ENCODE data around the gene AGAP2. TPM values are rescaled to one million over a fixed set of nuclear protein-coding genes. Genes with fewer than 3 reads are reported as not detected.

The AGAP2 gene
- total RNA-seq, 1 donor from 2014 or later: 3.7 TPM

DNA sequence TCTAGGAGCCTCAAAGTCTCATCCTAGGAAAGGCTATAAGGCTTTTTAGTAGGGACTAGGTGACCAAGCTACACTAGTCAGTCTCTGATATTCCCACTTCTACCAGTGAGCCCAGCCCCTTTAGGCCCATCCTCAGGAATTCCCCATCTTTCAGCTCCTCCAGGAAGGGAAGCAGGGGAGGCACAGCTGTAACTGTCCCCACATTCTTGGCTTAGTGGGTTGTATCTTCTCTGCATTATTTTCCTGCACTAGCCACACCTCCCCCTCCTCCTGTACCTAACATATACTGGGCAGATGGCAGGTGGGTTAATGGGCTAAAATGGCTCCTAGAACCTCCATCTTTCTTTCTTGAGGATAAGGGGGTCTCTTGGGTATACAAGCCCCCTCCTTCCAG lies 28.8 kb upstream of the AGAP2 start:
- no peak for DNase-seq

DNA sequence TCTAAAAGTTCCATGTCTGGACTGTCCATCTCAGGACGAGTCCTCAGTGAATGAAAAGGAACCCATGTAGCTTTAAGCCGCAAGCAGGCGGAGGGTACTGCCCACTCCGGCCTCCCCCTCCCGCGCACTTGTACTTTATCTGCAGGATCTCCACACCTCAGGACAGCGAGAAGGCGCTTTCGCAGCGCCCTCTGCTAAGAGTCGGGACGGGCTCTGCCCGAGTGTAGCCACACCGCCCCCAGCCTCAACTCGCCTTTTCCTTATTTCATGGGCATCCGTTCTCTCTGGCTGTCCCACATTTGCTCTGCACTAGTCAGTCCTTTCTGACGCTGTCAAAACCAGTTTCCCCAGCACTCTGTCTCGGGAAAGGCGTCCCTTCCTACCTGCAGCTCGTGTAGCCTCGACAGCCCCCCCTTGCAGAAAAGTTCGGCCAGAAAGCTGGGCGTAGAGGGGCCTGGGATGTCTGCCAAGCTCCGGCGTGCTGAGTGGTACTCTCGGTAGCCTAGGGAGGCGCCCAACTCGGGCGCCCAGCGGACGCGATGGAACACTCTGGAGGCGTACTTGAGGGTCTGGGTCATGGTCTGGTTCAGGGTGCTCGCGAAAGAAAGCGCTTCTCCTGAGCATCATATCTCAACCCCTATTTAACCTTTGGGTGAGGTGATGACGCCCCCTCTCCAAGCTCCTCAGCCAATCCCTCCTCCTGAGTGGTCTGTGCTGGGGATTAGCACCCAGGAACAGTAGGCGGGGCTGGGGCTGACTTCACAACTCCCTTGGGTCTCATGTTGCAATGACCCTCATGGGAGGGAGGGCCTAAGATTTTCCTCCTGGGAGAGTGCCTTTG lies 28.1 kb upstream of the AGAP2 start, which contains the start of gene CYP27B1:
CYP27B1 (minus strand) TSS at position 615 of the 841 bp plus-strand sequence; CDS start at position 578, 37 bp downstream.
- DNase-seq: no peak

DNA sequence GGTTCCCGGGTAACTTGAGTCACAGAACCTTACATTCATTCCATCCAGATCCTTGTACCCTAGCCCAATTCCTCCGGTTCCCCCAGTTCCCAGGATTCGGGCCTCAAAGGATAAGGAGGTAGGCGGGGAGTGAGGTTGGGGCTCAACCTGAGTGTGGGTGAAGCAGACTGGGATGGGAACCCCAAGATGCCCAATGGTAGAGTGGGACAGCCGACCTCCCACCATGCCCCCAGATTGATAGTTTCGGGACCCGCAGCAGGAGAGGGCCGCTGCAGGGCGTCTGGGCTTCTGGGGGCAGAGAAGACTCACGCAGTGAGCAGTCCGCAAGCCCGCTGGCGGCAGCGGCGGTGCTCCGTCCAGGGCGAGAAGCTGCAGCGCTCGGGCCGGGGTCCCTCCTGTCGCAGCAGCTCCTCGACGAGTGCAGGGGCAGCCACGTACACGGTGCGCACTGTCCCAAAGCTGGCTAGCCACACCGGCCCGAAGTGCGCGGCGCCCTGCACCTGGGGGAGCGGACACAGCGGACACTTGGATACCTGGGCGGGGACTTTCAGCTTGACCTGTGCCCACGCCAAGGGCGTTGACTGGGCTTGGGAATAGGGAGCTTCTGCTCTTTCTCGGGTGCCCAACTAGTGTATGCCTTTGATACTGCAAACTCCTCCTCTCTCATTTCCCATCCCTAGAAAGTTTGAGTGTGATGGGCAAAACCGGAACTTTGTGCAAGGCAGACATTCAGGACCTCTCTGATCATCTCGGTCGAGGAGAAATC lies 27.3 kb upstream of the AGAP2 start:
- no peak for DNase-seq

DNA sequence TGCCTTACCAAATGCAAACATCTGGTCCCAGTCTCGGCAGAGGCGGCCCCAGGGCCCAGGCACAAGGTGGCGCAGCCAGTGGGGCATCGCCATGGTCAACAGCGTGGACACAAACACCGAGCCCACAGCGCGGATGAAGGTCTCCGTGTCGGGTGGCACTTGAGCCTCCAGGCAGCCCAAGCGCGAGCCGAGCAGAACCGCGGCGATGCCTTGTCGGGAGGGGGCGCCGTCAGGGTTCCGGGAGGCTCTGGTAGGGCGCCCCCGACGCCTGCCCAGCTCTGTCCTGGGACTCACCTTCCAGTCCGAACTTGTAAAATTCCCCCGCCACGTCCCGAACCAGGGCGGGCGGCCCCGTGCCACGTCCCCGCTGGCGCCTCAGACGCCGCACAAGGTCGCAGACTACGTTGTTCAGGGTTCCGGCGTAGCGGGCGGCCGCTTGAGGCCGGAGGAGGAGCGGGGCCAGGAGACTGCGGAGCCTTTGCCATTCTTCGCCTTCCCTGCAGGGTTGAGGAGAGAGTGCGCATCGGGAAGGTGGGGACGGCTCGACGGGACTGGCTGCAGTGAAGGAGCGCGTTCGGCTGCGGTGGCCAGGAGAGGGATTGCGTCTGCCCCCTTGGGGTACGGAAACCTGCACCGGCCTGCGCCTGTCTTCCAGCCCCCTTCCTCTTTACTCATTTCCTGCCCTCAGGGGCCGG lies 26.6 kb upstream of the AGAP2 start:
- DNase-seq: no peak

DNA sequence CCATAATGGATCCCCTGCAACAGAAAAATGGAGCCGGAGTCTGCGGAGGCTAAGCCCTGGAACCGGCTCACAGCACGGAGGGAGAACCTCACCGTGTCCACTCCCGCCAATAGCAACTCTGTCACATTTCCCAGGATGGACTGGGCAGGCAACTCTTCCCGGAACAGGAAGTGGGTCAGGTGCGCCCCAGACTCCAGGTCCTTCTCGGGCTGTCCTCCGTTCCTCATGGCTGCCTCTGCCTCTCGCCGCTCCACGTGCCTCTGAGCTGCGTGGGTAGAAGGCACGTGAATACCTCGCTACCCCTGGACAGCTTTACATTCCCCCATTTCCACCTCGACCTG lies 26.1 kb upstream of the AGAP2 start:
- no peak for DNase-seq

DNA sequence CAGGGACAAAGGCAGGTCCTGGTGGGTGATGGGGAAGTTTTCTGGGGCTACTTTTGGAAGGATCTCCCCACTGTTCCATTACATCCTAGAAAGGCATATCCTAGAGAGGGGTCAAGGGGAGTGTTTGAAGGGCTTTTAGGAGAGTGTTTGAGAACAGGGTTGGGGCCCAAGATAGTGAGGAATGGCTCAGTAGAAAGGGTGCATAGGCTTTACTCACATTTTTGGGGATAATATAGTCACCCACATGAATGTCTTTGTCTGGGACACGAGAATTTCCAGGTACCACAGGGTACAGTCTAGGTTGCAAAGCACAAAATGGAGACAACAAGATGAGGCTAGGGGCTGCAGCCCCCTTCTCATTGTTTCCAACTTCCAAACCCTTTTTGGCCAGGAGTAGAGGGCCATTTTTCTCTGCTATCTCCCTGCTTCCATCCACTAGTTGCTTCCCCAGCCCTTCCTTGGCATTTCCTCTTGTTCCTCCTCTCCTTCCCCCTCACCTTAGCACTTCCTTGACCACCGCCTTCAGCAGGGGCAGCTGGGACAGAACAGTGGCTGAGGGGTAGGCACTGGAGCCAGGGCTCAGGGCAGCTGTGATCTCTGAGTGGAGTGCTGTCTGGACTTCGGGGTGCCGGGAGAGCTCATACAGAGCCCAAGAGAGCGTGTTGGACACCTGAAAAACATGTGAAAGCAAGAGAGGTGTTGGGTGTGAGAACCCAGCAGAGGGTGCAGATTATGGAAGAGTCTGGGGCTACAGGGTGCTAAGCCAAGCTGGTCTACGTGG lies 25.5 kb upstream of the AGAP2 start:
- DNase-seq: no peak

DNA sequence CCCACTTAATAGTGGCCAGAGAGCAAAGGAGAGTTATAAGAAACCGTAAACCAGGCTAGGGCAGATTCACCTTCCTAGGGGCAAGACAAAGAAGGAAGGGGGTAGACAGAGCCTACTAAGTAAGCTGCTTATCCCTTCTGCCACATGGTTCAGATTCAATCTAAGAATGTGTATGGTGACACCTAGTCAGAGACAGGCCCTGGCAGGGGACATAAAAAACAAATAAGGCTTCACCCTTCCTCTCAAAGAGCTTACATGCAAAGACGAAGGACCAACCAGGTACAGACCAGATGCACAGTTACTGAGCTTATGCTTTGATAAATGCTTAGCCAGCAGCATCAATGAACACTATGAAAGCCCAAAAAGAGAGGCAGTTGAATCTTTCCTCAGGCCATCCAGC lies 23.9 kb upstream of the AGAP2 start:
- DNase-seq: no peak

DNA sequence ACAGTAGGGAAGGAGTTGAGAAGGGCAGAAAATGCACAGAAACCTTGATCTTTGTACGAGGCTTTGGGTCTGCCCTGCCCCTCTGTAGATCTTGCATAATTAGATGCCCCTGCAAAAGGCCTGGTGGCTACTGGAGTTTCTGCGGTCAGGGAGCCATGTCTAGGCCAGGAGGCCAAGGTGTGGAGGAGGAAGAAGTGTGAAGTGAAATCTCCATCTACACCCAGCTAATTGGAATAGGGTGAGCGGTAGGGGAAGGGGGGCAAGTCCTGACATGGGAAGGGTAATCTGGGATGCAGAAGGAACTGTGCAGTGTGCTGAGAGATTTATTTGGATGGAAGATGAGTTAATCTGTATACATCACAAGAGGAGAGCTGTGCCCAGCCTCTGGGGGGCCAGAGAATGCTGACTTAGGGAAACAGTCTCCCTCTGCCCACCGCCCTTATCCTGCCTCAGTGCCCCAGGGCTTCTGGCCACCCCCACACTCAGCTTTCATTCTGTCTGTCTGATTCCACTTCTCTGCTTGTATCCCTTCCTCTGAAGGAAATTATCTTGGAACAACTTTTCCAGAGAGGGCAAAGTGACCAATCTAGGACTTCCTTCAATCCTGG lies 23.0 kb upstream of the AGAP2 start:
- DNase-seq: no peak

DNA sequence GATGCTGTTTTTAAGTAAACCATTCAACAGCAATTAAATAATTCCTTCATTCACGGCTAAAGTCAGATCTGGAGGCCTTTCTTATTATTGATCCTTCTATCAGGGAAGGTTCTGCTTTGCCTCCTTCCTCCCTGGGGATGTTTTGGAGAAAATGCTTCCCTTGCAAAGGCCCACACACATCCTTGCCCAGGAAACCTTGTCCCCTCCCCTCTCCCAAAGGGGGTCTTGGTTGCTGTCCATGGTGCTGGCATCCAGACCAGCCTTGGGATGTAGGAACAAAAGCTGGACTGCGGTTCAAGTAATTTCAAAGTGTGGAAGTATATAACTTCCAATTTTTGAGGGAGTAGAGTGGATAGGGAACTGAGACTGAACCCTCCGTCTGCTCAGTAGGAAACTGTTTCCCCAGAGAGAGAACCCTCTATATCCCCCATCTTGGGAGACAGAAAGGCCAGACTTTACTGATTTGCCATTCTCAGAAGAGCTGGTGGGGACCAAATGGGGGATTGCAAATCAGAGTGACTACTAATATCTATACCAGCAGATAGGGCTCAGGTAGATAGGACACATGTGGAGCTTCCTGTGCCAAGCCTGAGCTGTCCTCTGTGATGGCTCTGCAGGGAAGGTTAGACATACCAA lies 21.9 kb upstream of the AGAP2 start:
- DNase-seq: peak; percentile 64

DNA sequence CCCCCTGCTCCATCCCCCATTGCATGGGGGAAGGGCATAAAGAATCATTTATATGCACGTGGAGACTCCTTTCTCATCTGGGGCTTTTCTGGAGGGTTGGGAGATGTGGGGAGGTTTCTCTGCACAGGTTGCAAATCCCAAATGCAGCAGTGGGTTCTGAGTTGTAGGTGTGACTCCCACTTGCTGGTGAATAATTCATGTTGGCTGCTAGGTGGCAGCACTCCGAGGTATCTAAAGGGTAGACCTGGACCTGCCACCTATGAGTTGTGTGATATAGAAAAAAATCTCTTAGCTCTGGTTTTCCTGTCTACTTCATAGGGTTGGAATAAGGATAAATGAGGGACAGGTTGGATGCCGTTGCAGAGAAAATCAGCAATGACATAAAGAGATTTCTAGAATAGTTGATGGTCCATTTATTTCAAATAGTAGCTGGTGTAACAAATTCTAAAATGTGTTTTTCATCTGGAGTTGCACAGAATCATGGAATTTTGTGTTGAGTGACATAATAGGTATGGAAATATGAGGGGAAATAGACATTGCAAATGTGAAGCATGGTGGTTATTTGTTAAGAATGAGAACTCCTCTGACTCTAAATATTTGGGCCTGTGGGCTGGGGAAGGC lies 20.9 kb upstream of the AGAP2 start:
- DNase-seq: no peak

DNA sequence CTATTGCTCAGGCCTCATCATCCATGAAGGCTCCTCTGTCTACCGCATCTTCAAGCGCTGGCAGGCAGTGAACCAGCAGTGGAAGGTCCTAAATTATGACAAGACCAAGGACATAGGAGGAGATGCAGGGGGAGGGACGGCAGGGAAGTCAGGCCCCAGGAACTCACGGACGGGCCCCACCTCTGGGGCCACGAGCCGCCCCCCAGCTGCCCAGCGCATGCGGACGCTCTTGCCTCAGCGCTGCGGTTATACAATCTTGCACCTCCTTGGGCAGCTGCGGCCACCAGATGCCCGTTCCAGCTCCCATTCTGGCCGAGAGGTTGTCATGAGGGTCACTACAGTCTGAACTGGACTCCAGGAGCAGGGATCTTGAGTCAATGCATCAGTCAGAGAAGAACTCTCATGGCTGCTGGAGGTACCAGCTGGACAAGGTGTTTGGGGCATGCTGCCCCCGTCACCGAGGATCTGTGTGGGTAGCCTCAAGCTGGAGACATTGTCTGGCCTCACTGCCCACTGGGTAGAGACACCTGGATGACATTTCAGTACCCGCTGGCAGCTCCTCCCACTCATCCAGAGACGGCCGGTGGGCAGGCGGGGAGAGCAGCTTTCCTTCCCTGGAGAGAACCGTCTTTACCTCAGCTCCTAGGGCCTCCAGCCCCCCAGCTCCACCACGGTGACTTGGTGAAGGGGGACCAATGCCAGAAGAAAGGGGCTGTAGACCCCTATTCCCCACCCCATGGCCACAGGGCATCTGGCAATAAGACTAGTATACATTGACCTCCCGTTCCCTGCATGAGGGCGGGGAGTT lies 20.2 kb upstream of the AGAP2 start:
- no peak for DNase-seq

DNA sequence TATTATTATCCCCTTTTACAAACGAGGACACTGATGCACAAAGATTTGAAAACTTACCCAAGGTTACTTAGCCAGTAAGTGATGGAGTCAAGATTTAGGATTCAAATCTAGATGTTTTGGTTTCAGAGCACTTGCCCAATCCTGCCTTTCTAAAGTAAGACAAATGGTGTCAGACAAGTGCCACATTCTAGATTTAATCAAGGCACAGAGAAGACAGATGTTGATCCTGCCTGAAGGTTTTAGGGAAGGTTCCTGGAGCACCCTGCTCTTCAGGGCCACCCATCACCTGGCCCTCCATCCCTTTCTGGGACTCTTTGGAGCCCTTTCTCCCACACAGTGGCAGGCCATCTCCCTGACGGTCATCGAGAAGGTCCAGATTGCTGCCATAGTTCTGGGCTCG lies 19.2 kb upstream of the AGAP2 start:
- no peak for DNase-seq

DNA sequence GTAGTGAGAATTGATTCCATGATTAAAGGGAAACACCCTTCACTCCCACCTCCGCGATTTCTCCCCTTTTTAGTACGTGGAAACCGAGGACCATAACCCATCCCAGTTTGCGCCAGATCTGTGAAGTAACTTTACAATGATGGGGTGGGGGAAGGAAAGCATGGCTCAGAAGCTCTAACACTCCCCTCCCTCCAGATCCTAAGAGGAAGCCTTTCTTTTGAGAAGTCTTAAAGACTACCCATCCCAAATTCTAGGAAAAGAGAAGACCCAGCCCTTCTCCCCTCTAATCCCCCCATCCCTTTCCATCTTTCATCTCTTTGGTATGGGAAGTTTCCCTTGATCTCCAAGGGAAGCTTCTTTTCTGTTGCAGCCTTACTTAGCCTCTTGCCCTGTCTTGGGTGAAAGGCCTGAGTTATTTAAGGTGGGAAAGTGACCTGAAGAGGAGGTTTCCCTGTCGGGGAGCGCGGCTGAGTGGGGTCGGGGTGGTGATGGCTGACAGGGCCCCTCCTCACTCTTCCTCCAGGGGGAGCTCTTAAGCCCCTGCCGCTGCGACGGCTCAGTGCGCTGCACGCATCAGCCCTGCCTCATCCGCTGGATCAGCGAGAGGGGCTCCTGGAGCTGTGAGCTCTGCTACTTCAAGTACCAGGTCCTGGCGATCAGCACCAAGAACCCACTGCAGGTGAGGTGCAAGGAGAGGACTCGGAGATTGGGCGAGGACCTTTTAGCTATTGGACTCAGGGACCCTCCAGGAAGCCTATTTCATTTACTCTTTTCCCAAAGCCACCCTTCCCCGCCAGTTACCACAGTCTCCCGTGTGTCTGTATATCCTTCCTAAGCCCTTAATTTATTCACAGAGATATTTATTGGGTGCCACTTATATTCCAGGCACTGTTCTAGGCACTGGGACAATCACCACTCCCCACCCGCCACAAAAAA lies 18.1 kb upstream of the AGAP2 start:
- peak; percentile 37 for DNase-seq

DNA sequence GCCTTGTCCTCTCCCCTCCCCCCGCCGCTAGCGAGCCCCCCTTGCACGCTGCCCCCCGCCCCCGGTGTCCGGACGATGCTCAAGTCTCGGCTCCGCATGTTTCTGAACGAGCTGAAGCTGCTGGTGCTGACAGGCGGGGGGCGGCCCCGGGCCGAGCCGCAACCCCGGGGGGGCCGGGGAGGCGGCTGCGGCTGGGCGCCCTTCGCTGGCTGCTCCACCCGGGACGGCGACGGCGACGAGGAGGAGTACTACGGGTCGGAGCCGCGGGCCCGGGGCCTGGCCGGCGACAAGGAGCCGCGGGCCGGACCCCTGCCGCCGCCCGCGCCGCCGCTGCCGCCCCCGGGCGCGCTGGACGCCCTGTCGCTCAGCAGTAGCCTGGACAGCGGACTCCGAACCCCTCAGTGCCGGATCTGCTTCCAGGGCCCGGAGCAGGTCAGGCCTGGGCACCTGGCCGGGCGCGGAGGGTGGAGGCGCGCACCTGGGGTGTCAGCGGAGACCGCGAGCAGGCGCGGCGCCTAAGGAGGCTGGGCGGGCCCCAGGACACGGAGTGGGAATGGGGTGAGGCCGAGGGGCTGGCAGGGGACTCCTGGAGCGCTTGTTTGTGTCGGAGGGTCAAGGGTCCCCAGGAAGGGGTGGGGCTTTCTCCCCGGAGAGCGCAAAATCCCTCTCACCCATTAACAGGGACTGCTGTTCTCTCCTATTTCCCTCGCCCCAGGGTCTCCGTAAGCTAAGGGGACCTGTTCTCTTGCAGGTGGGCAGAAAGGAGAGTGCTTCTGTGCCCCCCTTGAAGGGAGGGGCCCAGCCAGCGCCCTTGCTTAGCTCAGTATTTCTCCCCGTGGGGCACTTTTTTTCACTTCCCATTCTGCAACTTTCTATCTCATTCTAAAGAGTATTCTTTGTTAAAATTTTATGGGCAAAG lies 17.2 kb upstream of the AGAP2 start:
- no peak for DNase-seq

DNA sequence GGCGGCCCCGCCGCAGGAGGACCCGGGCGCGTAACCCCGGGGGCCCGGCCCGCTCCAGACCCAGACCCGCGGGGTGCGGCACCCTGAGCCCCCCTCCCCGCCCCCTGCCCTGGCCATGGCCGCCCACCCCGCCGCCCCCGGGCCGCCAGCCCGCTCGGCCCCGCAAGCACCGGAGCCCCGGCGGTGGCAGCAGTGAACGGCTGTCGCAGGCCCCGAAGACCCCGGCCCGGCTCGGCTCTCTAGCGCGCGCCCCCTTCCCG lies 16.6 kb upstream of the AGAP2 start:
- DNase-seq: no peak

DNA sequence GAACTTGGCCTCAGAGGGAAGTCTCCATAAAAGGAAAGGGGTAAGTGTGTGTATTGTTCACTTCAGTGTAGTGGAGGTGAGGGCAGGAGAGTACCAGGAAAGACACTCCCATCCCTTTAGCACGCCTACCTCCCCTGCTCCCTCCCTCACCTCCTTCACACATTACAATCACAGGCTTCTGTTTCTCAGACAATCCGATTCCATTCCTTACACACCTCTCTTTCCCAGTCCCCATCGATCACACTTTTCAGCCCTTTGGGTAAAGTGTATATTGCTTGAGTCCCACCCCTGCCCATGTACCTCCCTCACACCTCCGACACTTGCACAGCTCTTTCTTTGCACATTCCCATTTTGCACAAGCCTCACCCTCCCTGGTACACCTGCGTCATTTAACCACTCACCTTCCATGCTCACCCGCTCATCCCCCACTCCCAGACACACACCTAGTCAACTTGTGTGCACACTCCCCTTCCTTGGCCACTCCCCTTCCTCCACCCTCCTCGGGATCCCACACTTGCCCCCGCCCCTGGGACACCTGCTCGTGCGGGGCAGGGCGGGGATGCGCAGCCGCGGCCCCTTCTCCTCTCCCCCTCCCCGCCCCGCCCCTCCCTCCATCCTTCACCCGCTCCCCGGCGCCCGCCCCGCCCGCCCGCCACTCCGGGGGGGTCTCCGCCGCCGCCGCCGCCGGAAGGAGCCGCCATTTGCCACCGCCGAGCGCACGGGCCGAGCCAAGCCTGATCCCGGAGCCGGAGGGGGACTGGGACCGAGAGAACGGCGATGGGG lies 16.1 kb upstream of the AGAP2 start, which contains the start of gene MARCHF9:
MARCHF9 (plus strand) TSS at position 693 of the 783 bp plus-strand sequence. CDS start 426 bp downstream, outside the sequence.
- DNase-seq: peak; percentile 72
